OCI-LY3 (cell line): Measurements from ENCODE around the gene PRKCQ.

Experiments
- H2AFZ ChIP-seq: fragments of 200-600, 300-600 bp; shearing (Covaris generic); 2 replicates; pipeline ENCODE4 v1.6.0; 2014; ENCODE audit warnings: antibody characterized with exemption, low read depth, low read length
- H3K27ac ChIP-seq: fragments of 200-600, 300-600 bp; sonication (generic); 2 replicates; pipeline ENCODE4 v1.5.1; 2014; ENCODE audit warnings: mild to moderate bottlenecking, low read length, moderate library complexity, mixed read lengths
- H3K27me3 ChIP-seq: fragments of 200-600, 300-600 bp; sonication (generic); 2 replicates; pipeline ENCODE4 v1.6.1; 2014; ENCODE audit warnings: low read depth, low read length, mixed read lengths
- H3K36me3 ChIP-seq: fragments of 200-600, 300-600 bp; sonication (generic); replicated peaks from 2 replicates; pipeline ENCODE3; 2014; ENCODE audit warnings: low read depth, low read length, mixed read lengths
- H3K4me1 ChIP-seq: fragments of 300-600, 200-600 bp; sonication (generic); 2 replicates; pipeline ENCODE4 v1.6.1; 2014; ENCODE audit warnings: low read length, mixed read lengths
- H3K4me2 ChIP-seq: fragments of 200-600, 300-600 bp; sonication (generic); 2 replicates; pipeline ENCODE4 v1.6.1; 2014; ENCODE audit warnings: low read length, mixed read lengths
- H3K4me3 ChIP-seq: fragments of 300-600, 200-600 bp; sonication (generic); 2 replicates; pipeline ENCODE4 v1.5.1; 2014; ENCODE audit warnings: antibody characterized with exemption, mild to moderate bottlenecking, low read length, moderate library complexity
- H3K79me2 ChIP-seq: fragments of 300-600, 200-600 bp; shearing (Covaris generic); 2 replicates; pipeline ENCODE4 v1.6.1; 2014; ENCODE audit warnings: mild to moderate bottlenecking, low read length, mixed read lengths
- H3K9ac ChIP-seq: fragments of 300-600, 200-600 bp; shearing (Covaris generic); 2 replicates; pipeline ENCODE4 v1.6.0; 2014; ENCODE audit warnings: mild to moderate bottlenecking, low read length, moderate library complexity
- H3K9me3 ChIP-seq: fragments of 200-600, 300-600 bp; shearing (Covaris generic); 2 replicates; pipeline ENCODE4 v1.6.1; 2014; ENCODE audit warnings: low read length, mixed read lengths; ENCODE audit not compliant: insufficient read depth
- H4K20me1 ChIP-seq: fragments of 200-600, 300-600 bp; sonication (generic); 2 replicates; pipeline ENCODE4 v1.6.1; 2016; ENCODE audit warnings: low read length, mixed read lengths; ENCODE audit not compliant: insufficient read depth
- EZH2phosphoT487 ChIP-seq: fragments of 200-600 bp; shearing (Covaris generic); IDR thresholded peaks from 2 replicates; pipeline ENCODE4 v1.6.1; 2018; ENCODE audit warnings: antibody characterized with exemption, mixed run types, low read depth
- TF ChIP-seq, protein P1 (sequence below): fragments of 200-600, 300-600 bp; sonication (generic); IDR thresholded peaks from 2 replicates; pipeline ENCODE4 v1.5.1; 2014; ENCODE audit warnings: antibody characterized with exemption, low read length, low read depth

Gene PRKCQ

DNA sequence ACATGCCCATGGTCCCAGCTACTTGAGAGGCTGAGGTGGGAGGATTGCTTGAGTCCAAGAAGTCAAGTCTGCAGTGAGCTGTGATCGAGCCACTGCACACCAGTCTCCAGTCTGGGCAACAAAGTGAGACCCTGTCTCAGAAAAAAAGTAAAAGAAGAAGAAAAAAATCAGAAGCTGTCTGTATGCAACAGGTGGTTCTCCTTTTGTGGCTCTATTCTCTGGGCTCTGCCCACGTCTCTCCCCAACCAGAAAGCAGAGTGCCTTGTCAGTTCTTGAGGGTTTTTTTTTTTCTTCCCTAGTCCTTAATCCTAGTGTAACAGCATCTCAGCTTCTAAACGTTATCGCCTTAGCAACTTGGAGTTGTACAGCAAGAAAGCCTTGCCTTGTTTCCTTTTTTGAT lies 89.5 kb downstream of the PRKCQ start:
- TF ChIP-seq EZH2phosphoT487, result no peak
- TF ChIP-seq, protein P1, sequence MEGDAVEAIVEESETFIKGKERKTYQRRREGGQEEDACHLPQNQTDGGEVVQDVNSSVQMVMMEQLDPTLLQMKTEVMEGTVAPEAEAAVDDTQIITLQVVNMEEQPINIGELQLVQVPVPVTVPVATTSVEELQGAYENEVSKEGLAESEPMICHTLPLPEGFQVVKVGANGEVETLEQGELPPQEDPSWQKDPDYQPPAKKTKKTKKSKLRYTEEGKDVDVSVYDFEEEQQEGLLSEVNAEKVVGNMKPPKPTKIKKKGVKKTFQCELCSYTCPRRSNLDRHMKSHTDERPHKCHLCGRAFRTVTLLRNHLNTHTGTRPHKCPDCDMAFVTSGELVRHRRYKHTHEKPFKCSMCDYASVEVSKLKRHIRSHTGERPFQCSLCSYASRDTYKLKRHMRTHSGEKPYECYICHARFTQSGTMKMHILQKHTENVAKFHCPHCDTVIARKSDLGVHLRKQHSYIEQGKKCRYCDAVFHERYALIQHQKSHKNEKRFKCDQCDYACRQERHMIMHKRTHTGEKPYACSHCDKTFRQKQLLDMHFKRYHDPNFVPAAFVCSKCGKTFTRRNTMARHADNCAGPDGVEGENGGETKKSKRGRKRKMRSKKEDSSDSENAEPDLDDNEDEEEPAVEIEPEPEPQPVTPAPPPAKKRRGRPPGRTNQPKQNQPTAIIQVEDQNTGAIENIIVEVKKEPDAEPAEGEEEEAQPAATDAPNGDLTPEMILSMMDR, result no peak
- no peak overlapping the region for H2AFZ ChIP-seq
- H3K9me3 ChIP-seq, result no peaks in the 10 kb centered on the region
- H3K4me1 ChIP-seq, result no peaks in the 10 kb centered on the region
- no peaks in the 10 kb centered on the region for H3K36me3 ChIP-seq
- no peaks in the 10 kb centered on the region for H3K79me2 ChIP-seq
- no peak overlapping the region for H3K4me3 ChIP-seq
- no peak overlapping the region for H3K4me2 ChIP-seq
- H3K9ac ChIP-seq, result no peak overlapping the region
- peaks cover 20% of the 10 kb centered on the region for H3K27me3 ChIP-seq
- no peaks in the 10 kb centered on the region for H4K20me1 ChIP-seq
- no peak overlapping the region for H3K27ac ChIP-seq

DNA sequence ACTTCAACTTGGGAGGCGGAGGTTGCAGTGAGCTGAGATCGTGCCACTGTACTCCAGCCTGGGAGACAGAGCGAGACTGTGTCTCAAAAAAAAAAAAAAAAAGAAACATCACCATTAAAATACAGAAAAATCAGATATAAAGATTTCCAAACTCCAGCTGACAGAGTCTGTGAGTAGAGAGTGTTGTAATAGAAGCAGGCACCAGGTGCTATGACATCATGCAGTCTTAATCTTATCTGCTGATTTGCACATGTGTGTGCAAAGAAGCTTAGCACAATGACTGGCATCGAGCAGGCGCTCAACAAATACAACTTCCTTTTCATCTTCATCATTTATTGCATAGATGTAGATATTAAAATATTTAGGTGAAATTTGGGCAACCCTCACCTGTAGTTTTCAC lies 92.2 kb downstream of the PRKCQ start:
- no peak for TF ChIP-seq EZH2phosphoT487
- TF ChIP-seq, protein P1, result no peak
- Histone ChIP-seq H2AFZ (no peak overlapping the region), H3K79me2 (no peaks in the 10 kb centered on the region), H3K4me3 (no peak overlapping the region), H3K9ac (no peak overlapping the region), H3K9me3 (no peaks in the 10 kb centered on the region), H3K27me3 (peaks cover 20% of the 10 kb centered on the region), H4K20me1 (no peaks in the 10 kb centered on the region), H3K36me3 (no peaks in the 10 kb centered on the region), H3K4me1 (no peaks in the 10 kb centered on the region), H3K4me2 (no peak overlapping the region), H3K27ac (no peak overlapping the region)

DNA sequence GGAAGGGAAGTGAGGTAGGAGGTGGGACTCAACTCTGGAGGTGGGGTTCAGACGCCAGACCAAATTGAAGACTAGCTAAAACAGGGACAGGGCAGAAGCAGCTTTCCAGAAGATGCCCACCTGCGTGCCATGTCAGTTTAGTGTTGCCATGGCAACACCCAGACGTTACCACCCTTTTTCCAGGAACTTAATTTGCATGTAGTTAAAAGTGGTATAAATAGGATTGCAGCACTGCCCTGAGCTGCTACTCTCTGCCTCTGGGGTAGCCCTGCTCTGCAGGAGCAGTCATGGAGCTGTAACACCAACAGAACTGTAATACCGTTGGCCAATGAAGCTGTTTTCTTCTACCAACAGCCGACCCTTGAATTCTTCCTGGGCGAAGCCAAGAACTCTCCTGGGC lies 93.8 kb downstream of the PRKCQ start:
- Histone ChIP-seq H3K36me3 (no peaks in the 10 kb centered on the region), H3K4me3 (no peak overlapping the region), H3K4me2 (no peak overlapping the region), H3K9ac (no peak overlapping the region), H2AFZ (no peak overlapping the region), H3K27me3 (peaks cover 8% of the 10 kb centered on the region), H3K9me3 (no peaks in the 10 kb centered on the region), H3K79me2 (no peaks in the 10 kb centered on the region), H4K20me1 (no peaks in the 10 kb centered on the region), H3K4me1 (no peaks in the 10 kb centered on the region), H3K27ac (no peak overlapping the region)
- TF ChIP-seq, protein P1, result no peak
- TF ChIP-seq EZH2phosphoT487, result no peak

DNA sequence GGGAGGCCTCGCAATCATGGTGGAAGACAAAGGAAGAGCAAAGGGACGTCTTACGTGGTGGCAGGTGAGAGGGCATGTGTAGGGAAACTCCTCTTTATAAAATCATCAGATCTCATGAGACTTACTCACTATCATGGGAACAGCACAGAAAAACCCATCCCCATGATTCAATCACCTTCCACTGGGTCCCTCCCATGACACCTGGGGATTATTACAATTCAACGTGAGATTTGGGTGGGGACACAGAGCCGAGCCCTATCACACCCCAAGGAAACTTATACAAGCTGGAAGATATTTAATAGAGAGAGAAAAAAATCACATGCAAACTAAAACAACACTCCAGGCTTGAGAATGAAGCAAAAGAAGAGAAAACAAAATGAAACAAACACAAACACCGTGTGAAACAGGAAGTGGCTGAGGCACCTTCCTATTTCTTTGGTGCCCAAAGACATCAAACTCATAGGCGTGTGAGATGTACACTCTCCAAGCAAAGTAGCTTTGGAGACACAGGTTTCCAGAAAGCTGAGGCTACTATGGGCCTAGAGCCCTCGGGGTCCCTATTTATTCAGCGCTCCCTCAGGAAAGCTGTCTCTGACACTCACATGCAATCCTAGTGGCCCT lies 97.2 kb downstream of the PRKCQ start:
- Histone ChIP-seq H3K4me2 (no peak overlapping the region), H3K9ac (no peak overlapping the region), H2AFZ (no peak overlapping the region), H3K9me3 (no peaks in the 10 kb centered on the region), H3K4me1 (no peaks in the 10 kb centered on the region), H3K4me3 (no peak overlapping the region), H4K20me1 (no peaks in the 10 kb centered on the region), H3K36me3 (no peaks in the 10 kb centered on the region), H3K27me3 (no peaks in the 10 kb centered on the region), H3K79me2 (no peaks in the 10 kb centered on the region), H3K27ac (no peak overlapping the region)
- TF ChIP-seq EZH2phosphoT487, result no peak
- TF ChIP-seq, protein P1, result no peak
